HCT116 (cell line): Measurements from ENCODE around the gene GAK. TPM values are rescaled to one million over a fixed set of nuclear protein-coding genes. Genes with fewer than 3 reads are reported as not detected.

Experiments
- ATAC-seq: fragments of 200-7000 bp; cut with Tn5 transposase; 2 replicates; pipeline ENCODE4 v1.9.1; 2020; ENCODE audit warnings: mild to moderate bottlenecking, moderate library complexity
- BruUV-seq: library from RNA; stranded (reverse); fragments of 400-500 nt; replicated peaks from 2 replicates; lab custom pipeline; 2021; lab: Mats Ljungman, UMichigan
- CTCF ChIA-PET: fragments of 300-600 bp; sonication (Branson Sonifier 250); formaldehyde crosslinking; loops from one replicate; lab custom pipeline; 2021; ENCODE audit warnings: antibody characterized with exemption; lab: Charles Lee
- POLR2A ChIA-PET: fragments of 300-600, 350-600 bp; sonication (Branson Sonifier 250); formaldehyde crosslinking; loops from one replicate; lab custom pipeline; 2021; ENCODE audit warnings: antibody characterized with exemption; lab: Charles Lee
- RAD21 ChIA-PET, 2 experiments: fragments of 300-600 bp; sonication (Branson Sonifier 250); formaldehyde crosslinking; loops; one replicate each; lab custom pipeline; 2023; ENCODE audit warnings: low total read pairs in 2 of 2; ENCODE audit not compliant: uncharacterized antibody in 2 of 2, unreplicated experiment in 2 of 2, low non-redundant PET in 1 of 2; lab: Charles Lee
- DNase-seq: peaks from one replicate; pipeline ENCODE4 v3.0.0-alpha.2; 2010; ENCODE audit warnings: low read depth, low spot score
- H2AFZ ChIP-seq: fragments of 200-600 bp; shearing (Covaris generic), sonication (generic); 2 replicates; pipeline ENCODE4 v1.6.1; 2017; ENCODE audit warnings: low read depth, mixed run types, mixed read lengths, antibody characterized with exemption, low read length; ENCODE audit not compliant: poor library complexity, severe bottlenecking
- H3K27ac ChIP-seq: 2 replicates; pipeline ENCODE4 v1.5.1; 2012; ENCODE audit warnings: low read depth, low read length
- H3K27me3 ChIP-seq: fragments of 200-600 bp; sonication (generic); 2 replicates; pipeline ENCODE4 v1.6.1; 2016; ENCODE audit warnings: mixed run types, low read length, mixed read lengths; ENCODE audit not compliant: insufficient read depth
- H3K36me3 ChIP-seq, 2 experiments: fragments of 200-500 bp in 1 of 2; fragments of 200-600 bp in 1 of 2; sonication (Bioruptor generic) in 1 of 2; sonication (generic) in 1 of 2; 2 replicates each; pipeline versions ENCODE4 v1.5.1 to v1.6.1; 2014 to 2016; ENCODE audit warnings: low read length in 2 of 2, inconsistent platforms in 1 of 2, mixed read lengths in 1 of 2, mixed run types in 1 of 2; ENCODE audit not compliant: insufficient read depth in 2 of 2, control insufficient read depth in 1 of 2
- H3K4me1 ChIP-seq, 2 experiments: fragments of 200-600 bp in 1 of 2; sonication (generic) in 1 of 2; 2 replicates each; pipeline versions ENCODE4 v1.5.1 to v1.6.1; 2012 to 2017; ENCODE audit warnings: low read length in 2 of 2, inconsistent platforms in 1 of 2, mild to moderate bottlenecking in 1 of 2, mixed read lengths in 1 of 2, mixed run types in 1 of 2, moderate library complexity in 1 of 2; ENCODE audit not compliant: insufficient read depth in 2 of 2, control insufficient read depth in 1 of 2
- H3K4me2 ChIP-seq: fragments of 200-600 bp; sonication (generic); 2 replicates; pipeline ENCODE4 v1.6.1; 2017; ENCODE audit warnings: mixed run types, low read length, mixed read lengths
- H3K4me3 ChIP-seq, 2 experiments: fragments of 200-600 bp in 1 of 2; sonication (generic) in 1 of 2; replicated peaks in 1 of 2; 2 replicates each; pipeline ENCODE4 v1.5.1; 2011 to 2016; ENCODE audit warnings: low read length in 2 of 2, control low read depth in 1 of 2, low read depth in 1 of 2, mild to moderate bottlenecking in 1 of 2, mixed read lengths in 1 of 2, mixed run types in 1 of 2
- H3K79me2 ChIP-seq: fragments of 200-600 bp; sonication (generic); 2 replicates; pipeline ENCODE4 v1.6.1; 2017; ENCODE audit warnings: mild to moderate bottlenecking, mixed run types, low read length, moderate library complexity, mixed read lengths; ENCODE audit not compliant: insufficient read depth
- H3K9ac ChIP-seq: fragments of 200-600 bp; sonication (generic); 2 replicates; pipeline ENCODE4 v1.6.1; 2016; ENCODE audit warnings: low read length, mixed read lengths
- H3K9me2 ChIP-seq: fragments of 200-600 bp; sonication (generic), shearing (Covaris generic); 2 replicates; pipeline ENCODE4 v1.6.1; 2017; ENCODE audit warnings: mixed run types, mild to moderate bottlenecking, moderate library complexity; ENCODE audit not compliant: insufficient read depth
- H3K9me3 ChIP-seq, 2 experiments: fragments of 200-500 bp in 1 of 2; fragments of 200-600 bp in 1 of 2; sonication (Bioruptor generic) in 1 of 2; sonication (generic) in 1 of 2; 2 replicates each; pipeline ENCODE4 v1.6.1; 2014 to 2017; ENCODE audit warnings: low read length in 2 of 2, mixed read lengths in 2 of 2, inconsistent platforms in 1 of 2, low read depth in 1 of 2, mild to moderate bottlenecking in 1 of 2, mixed run types in 1 of 2, moderate library complexity in 1 of 2; ENCODE audit not compliant: control insufficient read depth in 1 of 2, insufficient read depth in 1 of 2
- H4K20me1 ChIP-seq: fragments of 200-600 bp; sonication (generic), shearing (Covaris generic); 2 replicates; pipeline ENCODE4 v1.6.1; 2017; ENCODE audit warnings: mixed run types, mild to moderate bottlenecking, moderate library complexity; ENCODE audit not compliant: insufficient read depth
- CBX3 ChIP-seq: IDR thresholded peaks from 2 replicates; pipeline ENCODE4 v1.6.1; 2012; ENCODE audit warnings: low read depth
- CEBPB ChIP-seq: IDR thresholded peaks from 2 replicates; pipeline ENCODE4 v1.6.1; 2012; ENCODE audit warnings: low read depth
- EGR1 ChIP-seq: IDR thresholded peaks from 2 replicates; pipeline ENCODE4 v1.6.1; 2012; ENCODE audit warnings: low read depth
- EZH2 ChIP-seq: fragments of 200-600 bp; sonication (generic); IDR thresholded peaks from 2 replicates; pipeline ENCODE4 v1.6.1; 2017; ENCODE audit warnings: antibody characterized with exemption, mixed run types
- EZH2phosphoT487 ChIP-seq: fragments of 200-600 bp; IDR thresholded peaks from 2 replicates; pipeline ENCODE4 v1.6.1; 2018; ENCODE audit warnings: antibody characterized with exemption, borderline replicate concordance
- FOSL1 ChIP-seq: IDR thresholded peaks from 2 replicates; pipeline ENCODE4 v1.6.1; 2012; ENCODE audit warnings: low read depth
- JUND ChIP-seq: IDR thresholded peaks from 2 replicates; pipeline ENCODE4 v1.6.1; 2012
- POLR2A ChIP-seq: IDR thresholded peaks from 2 replicates; pipeline ENCODE4 v1.7.0; 2011; ENCODE audit warnings: borderline replicate concordance; ENCODE audit not compliant: insufficient read depth, insufficient read length; ENCODE audit errors: extremely low read depth
- POLR2AphosphoS5 ChIP-seq: IDR thresholded peaks from 2 replicates; pipeline ENCODE4 v1.6.1; 2011; ENCODE audit warnings: mild to moderate bottlenecking, low read depth, low read length, moderate library complexity
- SIN3A ChIP-seq: IDR thresholded peaks from 2 replicates; pipeline ENCODE4 v1.6.1; 2012; ENCODE audit warnings: low read depth
- SP1 ChIP-seq: IDR thresholded peaks from 2 replicates; pipeline ENCODE4 v1.6.1; 2012; ENCODE audit warnings: low read depth
- SRF ChIP-seq: IDR thresholded peaks from 2 replicates; pipeline ENCODE4 v1.6.1; 2012; ENCODE audit warnings: low read depth
- TCF7L2 ChIP-seq: IDR thresholded peaks from 2 replicates; pipeline ENCODE4 v1.7.0; 2011; ENCODE audit warnings: borderline replicate concordance, inconsistent platforms; ENCODE audit not compliant: insufficient read depth, insufficient read length; ENCODE audit errors: extremely low read depth
- YY1 ChIP-seq: IDR thresholded peaks from 2 replicates; pipeline ENCODE4 v1.6.1; 2011; ENCODE audit warnings: low read length, low read depth, moderate library complexity, mild to moderate bottlenecking; ENCODE audit not compliant: insufficient replicate concordance; ENCODE audit errors: extremely low read depth
- ZFX ChIP-seq: fragments of 450-650 bp; IDR thresholded peaks from 2 replicates; pipeline ENCODE4 v1.6.1; 2017
- ZNF274 ChIP-seq: fragments of 200-500 bp; sonication (Bioruptor generic); IDR thresholded peaks from 2 replicates; pipeline ENCODE4 v1.6.1; 2014; ENCODE audit warnings: mild to moderate bottlenecking, low read depth, low read length, inconsistent platforms
- intact Hi-C: fragments of 100-400 bp; cut with micrococcal nuclease; formaldehyde crosslinking; loops from 2 replicates; pipeline ENCODE4 v1.10.0; 2022
- total RNA-seq: library from RNA; stranded (reverse); gene quantifications from one replicate; pipeline ENCODE4 v1.2.1, GENCODE V29; 2021; ENCODE audit not compliant: unreplicated experiment
- TF ChIP-seq, protein P1 (sequence below): IDR thresholded peaks from 2 replicates; pipeline ENCODE4 v1.6.1; 2012; ENCODE audit warnings: low read depth
- TF ChIP-seq, protein P2 (sequence below), 3 experiments: fragments of 200-600 bp in 1 of 3; sonication (generic) in 1 of 3; IDR thresholded peaks in 2 of 3; conservative IDR thresholded peaks in 1 of 3; 2 replicates each; pipeline ENCODE4 v1.5.1; 2012 to 2017; ENCODE audit warnings: low read depth in 2 of 3, low read length in 2 of 3, antibody characterized with exemption in 1 of 3, borderline replicate concordance in 1 of 3, control low read depth in 1 of 3, mild to moderate bottlenecking in 1 of 3, mixed read lengths in 1 of 3, mixed run types in 1 of 3, moderate library complexity in 1 of 3; ENCODE audit not compliant: insufficient read depth in 1 of 3

The GAK gene
- total RNA-seq, 1 experiment from 2014 or later = 123 TPM

DNA sequence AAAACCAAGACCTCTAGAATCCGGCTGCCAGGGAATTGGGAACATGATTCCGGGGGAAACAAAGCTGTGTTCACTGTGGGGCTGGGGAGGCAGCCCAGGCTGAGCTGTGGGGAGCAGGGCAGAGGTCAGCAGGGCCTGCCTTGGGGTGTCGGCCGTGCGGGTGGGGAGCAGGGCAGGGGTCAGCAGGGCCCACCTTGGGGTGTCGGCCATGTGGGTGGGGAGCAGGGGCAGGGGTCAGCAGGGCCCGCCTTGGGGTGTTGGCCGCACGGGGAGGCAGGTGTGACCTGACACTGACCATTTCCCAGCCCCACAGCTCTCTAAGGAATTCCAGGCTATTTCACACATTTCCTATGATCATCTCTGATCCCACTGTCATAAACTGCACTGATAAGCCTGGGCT, 60.6 kb downstream of the GAK start (continued):
- TF ChIP-seq SP1 (no peak), SRF (no peak)

DNA sequence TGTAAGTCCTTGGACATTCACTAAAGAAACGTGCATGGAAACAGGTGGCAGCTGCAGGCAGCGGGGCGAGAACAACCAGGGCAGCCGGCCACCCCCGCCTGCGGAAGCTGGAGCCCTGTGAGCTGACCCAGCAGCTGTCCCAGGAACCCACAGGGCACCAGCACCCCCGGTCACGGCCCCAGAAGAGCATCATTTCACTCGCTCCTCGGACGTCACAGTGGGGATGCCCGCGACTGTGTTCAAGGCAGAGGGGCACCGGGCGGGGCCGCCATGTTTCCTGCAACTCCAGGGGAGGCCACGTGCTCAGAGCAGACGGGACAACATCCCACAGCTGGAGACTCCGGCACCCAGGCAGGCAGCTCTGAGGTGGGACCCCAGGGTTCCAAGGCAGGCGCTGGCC, 61.2 kb downstream of the GAK start:
- peaks cover 4 to 19% of the 10 kb centered on the region in 2 experiments; a peak in 3 of 4 replicates for H3K36me3 ChIP-seq
- intact Hi-C loops = no loop called here
- no peak overlapping the region for H3K4me2 ChIP-seq
- H3K79me2 ChIP-seq = no peaks in the 10 kb centered on the region
- H3K27ac ChIP-seq = no peak overlapping the region
- no peaks in the 10 kb centered on the region for H3K9me3 ChIP-seq
- ATAC-seq (no peak), DNase-seq (no peak)
- CTCF ChIA-PET = no interaction called here
- no TSS peak for BruUV-seq
- RAD21 ChIA-PET = no interaction called here
- no peak overlapping the region for H3K4me3 ChIP-seq
- POLR2A ChIA-PET = no interaction called here
- TF ChIP-seq EZH2 (no peak), POLR2AphosphoS5 (no peak), TCF7L2 (no peak), EGR1 (no peak), SP1 (no peak), JUND (no peak), CEBPB (no peak), SRF (no peak), ZNF274 (no peak), CBX3 (no peak), YY1 (no peak), ZFX (no peak), POLR2A (no peak), FOSL1 (no peak), EZH2phosphoT487 (no peak), SIN3A (no peak)
- TF ChIP-seq, protein P1, sequence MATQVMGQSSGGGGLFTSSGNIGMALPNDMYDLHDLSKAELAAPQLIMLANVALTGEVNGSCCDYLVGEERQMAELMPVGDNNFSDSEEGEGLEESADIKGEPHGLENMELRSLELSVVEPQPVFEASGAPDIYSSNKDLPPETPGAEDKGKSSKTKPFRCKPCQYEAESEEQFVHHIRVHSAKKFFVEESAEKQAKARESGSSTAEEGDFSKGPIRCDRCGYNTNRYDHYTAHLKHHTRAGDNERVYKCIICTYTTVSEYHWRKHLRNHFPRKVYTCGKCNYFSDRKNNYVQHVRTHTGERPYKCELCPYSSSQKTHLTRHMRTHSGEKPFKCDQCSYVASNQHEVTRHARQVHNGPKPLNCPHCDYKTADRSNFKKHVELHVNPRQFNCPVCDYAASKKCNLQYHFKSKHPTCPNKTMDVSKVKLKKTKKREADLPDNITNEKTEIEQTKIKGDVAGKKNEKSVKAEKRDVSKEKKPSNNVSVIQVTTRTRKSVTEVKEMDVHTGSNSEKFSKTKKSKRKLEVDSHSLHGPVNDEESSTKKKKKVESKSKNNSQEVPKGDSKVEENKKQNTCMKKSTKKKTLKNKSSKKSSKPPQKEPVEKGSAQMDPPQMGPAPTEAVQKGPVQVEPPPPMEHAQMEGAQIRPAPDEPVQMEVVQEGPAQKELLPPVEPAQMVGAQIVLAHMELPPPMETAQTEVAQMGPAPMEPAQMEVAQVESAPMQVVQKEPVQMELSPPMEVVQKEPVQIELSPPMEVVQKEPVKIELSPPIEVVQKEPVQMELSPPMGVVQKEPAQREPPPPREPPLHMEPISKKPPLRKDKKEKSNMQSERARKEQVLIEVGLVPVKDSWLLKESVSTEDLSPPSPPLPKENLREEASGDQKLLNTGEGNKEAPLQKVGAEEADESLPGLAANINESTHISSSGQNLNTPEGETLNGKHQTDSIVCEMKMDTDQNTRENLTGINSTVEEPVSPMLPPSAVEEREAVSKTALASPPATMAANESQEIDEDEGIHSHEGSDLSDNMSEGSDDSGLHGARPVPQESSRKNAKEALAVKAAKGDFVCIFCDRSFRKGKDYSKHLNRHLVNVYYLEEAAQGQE = no peak
- TF ChIP-seq, protein P2, sequence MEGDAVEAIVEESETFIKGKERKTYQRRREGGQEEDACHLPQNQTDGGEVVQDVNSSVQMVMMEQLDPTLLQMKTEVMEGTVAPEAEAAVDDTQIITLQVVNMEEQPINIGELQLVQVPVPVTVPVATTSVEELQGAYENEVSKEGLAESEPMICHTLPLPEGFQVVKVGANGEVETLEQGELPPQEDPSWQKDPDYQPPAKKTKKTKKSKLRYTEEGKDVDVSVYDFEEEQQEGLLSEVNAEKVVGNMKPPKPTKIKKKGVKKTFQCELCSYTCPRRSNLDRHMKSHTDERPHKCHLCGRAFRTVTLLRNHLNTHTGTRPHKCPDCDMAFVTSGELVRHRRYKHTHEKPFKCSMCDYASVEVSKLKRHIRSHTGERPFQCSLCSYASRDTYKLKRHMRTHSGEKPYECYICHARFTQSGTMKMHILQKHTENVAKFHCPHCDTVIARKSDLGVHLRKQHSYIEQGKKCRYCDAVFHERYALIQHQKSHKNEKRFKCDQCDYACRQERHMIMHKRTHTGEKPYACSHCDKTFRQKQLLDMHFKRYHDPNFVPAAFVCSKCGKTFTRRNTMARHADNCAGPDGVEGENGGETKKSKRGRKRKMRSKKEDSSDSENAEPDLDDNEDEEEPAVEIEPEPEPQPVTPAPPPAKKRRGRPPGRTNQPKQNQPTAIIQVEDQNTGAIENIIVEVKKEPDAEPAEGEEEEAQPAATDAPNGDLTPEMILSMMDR (IDR thresholded peaks at IDR 0.05 in 2 of 3, conservative IDR thresholded peaks at IDR 0.05 in 1 of 3; ENCODE audit: borderline replicate concordance in 1 of 3, insufficient read depth in 1 of 3, low read depth in 2 of 3, low read length in 2 of 3) = no peak
- no peaks in the 10 kb centered on the region for H3K9me2 ChIP-seq
- no peaks in the 10 kb centered on the region for H3K4me1 ChIP-seq
- H2AFZ ChIP-seq = no peak overlapping the region
- H3K27me3 ChIP-seq = no peaks in the 10 kb centered on the region
- no peak overlapping the region for H3K9ac ChIP-seq
- no peaks in the 10 kb centered on the region for H4K20me1 ChIP-seq
